HCT116 (cell line): ENCODE measurements around the gene ARHGAP21. TPM values are rescaled to one million over a fixed set of nuclear protein-coding genes. Genes with fewer than 3 reads are reported as not detected.

ENCODE experiments used
- ATAC-seq: fragments of 200-7000 bp; cut with Tn5 transposase; 2 replicates; pipeline ENCODE4 v1.9.1; 2020; ENCODE audit warnings: mild to moderate bottlenecking, moderate library complexity
- BruUV-seq: library from RNA; stranded (reverse); fragments of 400-500 nt; replicated peaks from 2 replicates; lab custom pipeline; 2021; lab: Mats Ljungman, UMichigan
- CTCF ChIA-PET: fragments of 300-600 bp; sonication (Branson Sonifier 250); formaldehyde crosslinking; loops from one replicate; lab custom pipeline; 2021; ENCODE audit warnings: antibody characterized with exemption; lab: Charles Lee
- POLR2A ChIA-PET: fragments of 300-600, 350-600 bp; sonication (Branson Sonifier 250); formaldehyde crosslinking; loops from one replicate; lab custom pipeline; 2021; ENCODE audit warnings: antibody characterized with exemption; lab: Charles Lee
- RAD21 ChIA-PET, 2 experiments: fragments of 300-600 bp; sonication (Branson Sonifier 250); formaldehyde crosslinking; loops; one replicate each; lab custom pipeline; 2023; ENCODE audit warnings: low total read pairs in 2 of 2; ENCODE audit not compliant: uncharacterized antibody in 2 of 2, unreplicated experiment in 2 of 2, low non-redundant PET in 1 of 2; lab: Charles Lee
- DNase-seq: peaks from one replicate; pipeline ENCODE4 v3.0.0-alpha.2; 2010; ENCODE audit warnings: low read depth, low spot score
- H2AFZ ChIP-seq: fragments of 200-600 bp; shearing (Covaris generic), sonication (generic); 2 replicates; pipeline ENCODE4 v1.6.1; 2017; ENCODE audit warnings: low read depth, mixed run types, mixed read lengths, antibody characterized with exemption, low read length; ENCODE audit not compliant: poor library complexity, severe bottlenecking
- H3K27ac ChIP-seq: 2 replicates; pipeline ENCODE4 v1.5.1; 2012; ENCODE audit warnings: low read depth, low read length
- H3K27me3 ChIP-seq: fragments of 200-600 bp; sonication (generic); 2 replicates; pipeline ENCODE4 v1.6.1; 2016; ENCODE audit warnings: mixed run types, low read length, mixed read lengths; ENCODE audit not compliant: insufficient read depth
- H3K36me3 ChIP-seq, 2 experiments: fragments of 200-500 bp in 1 of 2; fragments of 200-600 bp in 1 of 2; sonication (Bioruptor generic) in 1 of 2; sonication (generic) in 1 of 2; 2 replicates each; pipeline versions ENCODE4 v1.5.1 to v1.6.1; 2014 to 2016; ENCODE audit warnings: low read length in 2 of 2, inconsistent platforms in 1 of 2, mixed read lengths in 1 of 2, mixed run types in 1 of 2; ENCODE audit not compliant: insufficient read depth in 2 of 2, control insufficient read depth in 1 of 2
- H3K4me1 ChIP-seq, 2 experiments: fragments of 200-600 bp in 1 of 2; sonication (generic) in 1 of 2; 2 replicates each; pipeline versions ENCODE4 v1.5.1 to v1.6.1; 2012 to 2017; ENCODE audit warnings: low read length in 2 of 2, inconsistent platforms in 1 of 2, mild to moderate bottlenecking in 1 of 2, mixed read lengths in 1 of 2, mixed run types in 1 of 2, moderate library complexity in 1 of 2; ENCODE audit not compliant: insufficient read depth in 2 of 2, control insufficient read depth in 1 of 2
- H3K4me2 ChIP-seq: fragments of 200-600 bp; sonication (generic); 2 replicates; pipeline ENCODE4 v1.6.1; 2017; ENCODE audit warnings: mixed run types, low read length, mixed read lengths
- H3K4me3 ChIP-seq, 2 experiments: fragments of 200-600 bp in 1 of 2; sonication (generic) in 1 of 2; replicated peaks in 1 of 2; 2 replicates each; pipeline ENCODE4 v1.5.1; 2011 to 2016; ENCODE audit warnings: low read length in 2 of 2, control low read depth in 1 of 2, low read depth in 1 of 2, mild to moderate bottlenecking in 1 of 2, mixed read lengths in 1 of 2, mixed run types in 1 of 2
- H3K79me2 ChIP-seq: fragments of 200-600 bp; sonication (generic); 2 replicates; pipeline ENCODE4 v1.6.1; 2017; ENCODE audit warnings: mild to moderate bottlenecking, mixed run types, low read length, moderate library complexity, mixed read lengths; ENCODE audit not compliant: insufficient read depth
- H3K9ac ChIP-seq: fragments of 200-600 bp; sonication (generic); 2 replicates; pipeline ENCODE4 v1.6.1; 2016; ENCODE audit warnings: low read length, mixed read lengths
- H3K9me2 ChIP-seq: fragments of 200-600 bp; sonication (generic), shearing (Covaris generic); 2 replicates; pipeline ENCODE4 v1.6.1; 2017; ENCODE audit warnings: mixed run types, mild to moderate bottlenecking, moderate library complexity; ENCODE audit not compliant: insufficient read depth
- H3K9me3 ChIP-seq, 2 experiments: fragments of 200-500 bp in 1 of 2; fragments of 200-600 bp in 1 of 2; sonication (Bioruptor generic) in 1 of 2; sonication (generic) in 1 of 2; 2 replicates each; pipeline ENCODE4 v1.6.1; 2014 to 2017; ENCODE audit warnings: low read length in 2 of 2, mixed read lengths in 2 of 2, inconsistent platforms in 1 of 2, low read depth in 1 of 2, mild to moderate bottlenecking in 1 of 2, mixed run types in 1 of 2, moderate library complexity in 1 of 2; ENCODE audit not compliant: control insufficient read depth in 1 of 2, insufficient read depth in 1 of 2
- H4K20me1 ChIP-seq: fragments of 200-600 bp; sonication (generic), shearing (Covaris generic); 2 replicates; pipeline ENCODE4 v1.6.1; 2017; ENCODE audit warnings: mixed run types, mild to moderate bottlenecking, moderate library complexity; ENCODE audit not compliant: insufficient read depth
- CBX3 ChIP-seq: IDR thresholded peaks from 2 replicates; pipeline ENCODE4 v1.6.1; 2012; ENCODE audit warnings: low read depth
- CEBPB ChIP-seq: IDR thresholded peaks from 2 replicates; pipeline ENCODE4 v1.6.1; 2012; ENCODE audit warnings: low read depth
- EGR1 ChIP-seq: IDR thresholded peaks from 2 replicates; pipeline ENCODE4 v1.6.1; 2012; ENCODE audit warnings: low read depth
- EZH2phosphoT487 ChIP-seq: fragments of 200-600 bp; IDR thresholded peaks from 2 replicates; pipeline ENCODE4 v1.6.1; 2018; ENCODE audit warnings: antibody characterized with exemption, borderline replicate concordance
- MAX ChIP-seq: IDR thresholded peaks from 2 replicates; pipeline ENCODE4 v1.6.1; 2012
- POLR2A ChIP-seq: IDR thresholded peaks from 2 replicates; pipeline ENCODE4 v1.7.0; 2011; ENCODE audit warnings: borderline replicate concordance; ENCODE audit not compliant: insufficient read depth, insufficient read length; ENCODE audit errors: extremely low read depth
- POLR2AphosphoS5 ChIP-seq: IDR thresholded peaks from 2 replicates; pipeline ENCODE4 v1.6.1; 2011; ENCODE audit warnings: mild to moderate bottlenecking, low read depth, low read length, moderate library complexity
- SIN3A ChIP-seq: IDR thresholded peaks from 2 replicates; pipeline ENCODE4 v1.6.1; 2012; ENCODE audit warnings: low read depth
- SP1 ChIP-seq: IDR thresholded peaks from 2 replicates; pipeline ENCODE4 v1.6.1; 2012; ENCODE audit warnings: low read depth
- TCF7L2 ChIP-seq: IDR thresholded peaks from 2 replicates; pipeline ENCODE4 v1.7.0; 2011; ENCODE audit warnings: borderline replicate concordance, inconsistent platforms; ENCODE audit not compliant: insufficient read depth, insufficient read length; ENCODE audit errors: extremely low read depth
- YY1 ChIP-seq: IDR thresholded peaks from 2 replicates; pipeline ENCODE4 v1.6.1; 2011; ENCODE audit warnings: low read length, low read depth, moderate library complexity, mild to moderate bottlenecking; ENCODE audit not compliant: insufficient replicate concordance; ENCODE audit errors: extremely low read depth
- ZFX ChIP-seq: fragments of 450-650 bp; IDR thresholded peaks from 2 replicates; pipeline ENCODE4 v1.6.1; 2017
- ZNF274 ChIP-seq: fragments of 200-500 bp; sonication (Bioruptor generic); IDR thresholded peaks from 2 replicates; pipeline ENCODE4 v1.6.1; 2014; ENCODE audit warnings: mild to moderate bottlenecking, low read depth, low read length, inconsistent platforms
- intact Hi-C: fragments of 100-400 bp; cut with micrococcal nuclease; formaldehyde crosslinking; loops from 2 replicates; pipeline ENCODE4 v1.10.0; 2022
- total RNA-seq: library from RNA; stranded (reverse); gene quantifications from one replicate; pipeline ENCODE4 v1.2.1, GENCODE V29; 2021; ENCODE audit not compliant: unreplicated experiment
- TF ChIP-seq, protein P1 (sequence below): IDR thresholded peaks from 2 replicates; pipeline ENCODE4 v1.6.1; 2011; ENCODE audit warnings: mild to moderate bottlenecking, low read length, moderate library complexity; ENCODE audit not compliant: insufficient replicate concordance; ENCODE audit errors: extremely low read depth
- TF ChIP-seq, protein P2 (sequence below), 3 experiments: fragments of 200-600 bp in 1 of 3; sonication (generic) in 1 of 3; IDR thresholded peaks in 2 of 3; conservative IDR thresholded peaks in 1 of 3; 2 replicates each; pipeline ENCODE4 v1.5.1; 2012 to 2017; ENCODE audit warnings: low read depth in 2 of 3, low read length in 2 of 3, antibody characterized with exemption in 1 of 3, borderline replicate concordance in 1 of 3, control low read depth in 1 of 3, mild to moderate bottlenecking in 1 of 3, mixed read lengths in 1 of 3, mixed run types in 1 of 3, moderate library complexity in 1 of 3; ENCODE audit not compliant: insufficient read depth in 1 of 3

ARHGAP21 gene
- total RNA-seq, 1 experiment from 2014 or later = 47.7 TPM

DNA sequence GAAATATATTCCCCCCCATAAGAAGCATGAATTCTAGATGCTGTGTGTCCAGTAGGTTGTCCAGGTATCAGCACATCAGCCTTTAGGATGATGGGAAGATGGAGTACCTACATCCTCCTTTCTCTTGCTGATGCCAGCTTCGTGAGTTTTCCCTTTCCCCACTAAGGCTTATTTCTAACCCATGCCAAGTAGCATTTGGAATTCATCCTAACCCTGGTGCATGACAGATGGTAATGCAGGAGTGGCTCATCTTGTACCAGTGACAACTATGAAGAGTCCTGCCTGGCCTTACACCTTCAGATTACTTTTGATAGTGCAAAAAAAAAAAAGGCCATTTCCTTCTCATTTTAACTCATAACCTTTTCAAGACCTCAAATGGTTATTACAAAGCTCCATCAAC, 58.7 kb downstream of the ARHGAP21 start:
- Histone ChIP-seq H3K9me2 (no peaks in the 10 kb centered on the region), H3K4me1 (no peaks in the 10 kb centered on the region), H4K20me1 (no peaks in the 10 kb centered on the region), H3K79me2 (peaks cover 3% of the 10 kb centered on the region; the same call in 1 of the 2 replicates), H3K27me3 (no peaks in the 10 kb centered on the region), H3K36me3 (no peaks in the 10 kb centered on the region), H3K9me3 (no peaks in the 10 kb centered on the region), H2AFZ (no peak overlapping the region), H3K9ac (no peak overlapping the region), H3K4me3 (no peak overlapping the region), H3K27ac (no peak overlapping the region), H3K4me2 (no peak overlapping the region)
- no TSS peak for BruUV-seq
- RAD21 ChIA-PET = no interaction called here
- DNase-seq (no peak), ATAC-seq (no peak)
- POLR2A ChIA-PET = no interaction called here
- TF ChIP-seq ZNF274 = no peak
- no peak for TF ChIP-seq SP1
- TF ChIP-seq POLR2AphosphoS5 = no peak
- TF ChIP-seq EGR1 = no peak
- CTCF ChIA-PET = no interaction called here
- intact Hi-C loops = no loop called here

- H3K9ac ChIP-seq = no peak overlapping the region
- ChIA-PET POLR2A (no interaction called here), CTCF (no interaction called here), RAD21 (no interaction called here)
- no peaks in the 10 kb centered on the region for H3K36me3 ChIP-seq
- no peak overlapping the region for H3K4me3 ChIP-seq
- BruUV-seq = no TSS peak
- no peaks in the 10 kb centered on the region for H3K9me2 ChIP-seq
- H3K9me3 ChIP-seq = no peaks in the 10 kb centered on the region
- ATAC-seq (no peak), DNase-seq (no peak)
- no peak overlapping the region for H3K4me2 ChIP-seq
- no peaks in the 10 kb centered on the region for H3K79me2 ChIP-seq
- intact Hi-C loops = no loop called here
- TF ChIP-seq POLR2A (no peak), SIN3A (no peak), ZNF274 (no peak), POLR2AphosphoS5 (no peak), ZFX (no peak), EZH2phosphoT487 (no peak), EGR1 (no peak), TCF7L2 (no peak), MAX (no peak), CBX3 (no peak), SP1 (no peak), YY1 (no peak), CEBPB (no peak)
- TF ChIP-seq, protein P1, sequence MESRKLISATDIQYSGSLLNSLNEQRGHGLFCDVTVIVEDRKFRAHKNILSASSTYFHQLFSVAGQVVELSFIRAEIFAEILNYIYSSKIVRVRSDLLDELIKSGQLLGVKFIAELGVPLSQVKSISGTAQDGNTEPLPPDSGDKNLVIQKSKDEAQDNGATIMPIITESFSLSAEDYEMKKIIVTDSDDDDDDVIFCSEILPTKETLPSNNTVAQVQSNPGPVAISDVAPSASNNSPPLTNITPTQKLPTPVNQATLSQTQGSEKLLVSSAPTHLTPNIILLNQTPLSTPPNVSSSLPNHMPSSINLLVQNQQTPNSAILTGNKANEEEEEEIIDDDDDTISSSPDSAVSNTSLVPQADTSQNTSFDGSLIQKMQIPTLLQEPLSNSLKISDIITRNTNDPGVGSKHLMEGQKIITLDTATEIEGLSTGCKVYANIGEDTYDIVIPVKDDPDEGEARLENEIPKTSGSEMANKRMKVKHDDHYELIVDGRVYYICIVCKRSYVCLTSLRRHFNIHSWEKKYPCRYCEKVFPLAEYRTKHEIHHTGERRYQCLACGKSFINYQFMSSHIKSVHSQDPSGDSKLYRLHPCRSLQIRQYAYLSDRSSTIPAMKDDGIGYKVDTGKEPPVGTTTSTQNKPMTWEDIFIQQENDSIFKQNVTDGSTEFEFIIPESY = no peak
- TF ChIP-seq, protein P2, sequence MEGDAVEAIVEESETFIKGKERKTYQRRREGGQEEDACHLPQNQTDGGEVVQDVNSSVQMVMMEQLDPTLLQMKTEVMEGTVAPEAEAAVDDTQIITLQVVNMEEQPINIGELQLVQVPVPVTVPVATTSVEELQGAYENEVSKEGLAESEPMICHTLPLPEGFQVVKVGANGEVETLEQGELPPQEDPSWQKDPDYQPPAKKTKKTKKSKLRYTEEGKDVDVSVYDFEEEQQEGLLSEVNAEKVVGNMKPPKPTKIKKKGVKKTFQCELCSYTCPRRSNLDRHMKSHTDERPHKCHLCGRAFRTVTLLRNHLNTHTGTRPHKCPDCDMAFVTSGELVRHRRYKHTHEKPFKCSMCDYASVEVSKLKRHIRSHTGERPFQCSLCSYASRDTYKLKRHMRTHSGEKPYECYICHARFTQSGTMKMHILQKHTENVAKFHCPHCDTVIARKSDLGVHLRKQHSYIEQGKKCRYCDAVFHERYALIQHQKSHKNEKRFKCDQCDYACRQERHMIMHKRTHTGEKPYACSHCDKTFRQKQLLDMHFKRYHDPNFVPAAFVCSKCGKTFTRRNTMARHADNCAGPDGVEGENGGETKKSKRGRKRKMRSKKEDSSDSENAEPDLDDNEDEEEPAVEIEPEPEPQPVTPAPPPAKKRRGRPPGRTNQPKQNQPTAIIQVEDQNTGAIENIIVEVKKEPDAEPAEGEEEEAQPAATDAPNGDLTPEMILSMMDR (IDR thresholded peaks at IDR 0.05 in 2 of 3, conservative IDR thresholded peaks at IDR 0.05 in 1 of 3; ENCODE audit: borderline replicate concordance in 1 of 3, insufficient read depth in 1 of 3, low read depth in 2 of 3, low read length in 2 of 3) = no peak
- no peak overlapping the region for H2AFZ ChIP-seq
- no peaks in the 10 kb centered on the region for H3K27me3 ChIP-seq
- H3K27ac ChIP-seq = no peak overlapping the region
- H3K4me1 ChIP-seq = no peaks in the 10 kb centered on the region
- H4K20me1 ChIP-seq = no peaks in the 10 kb centered on the region
These were observed 62.3 kb downstream of the ARHGAP21 start for GRCh38 chr10:24661376-24661775.
